Caco-2 (cell line): ENCODE measurements around the gene BCDIN3D. TPM values are rescaled to one million over a fixed set of nuclear protein-coding genes. Genes with fewer than 3 reads are reported as not detected.

Experiments
- BruUV-seq: library from RNA; stranded (reverse); fragments of 400-500 nt; replicated peaks from 2 replicates; lab custom pipeline; 2021; lab: Mats Ljungman, UMichigan
- CTCF ChIA-PET: fragments of 300-600 bp; sonication (Branson Sonifier 250); formaldehyde crosslinking; loops from one replicate; lab custom pipeline; 2022; ENCODE audit warnings: antibody characterized with exemption; lab: Charles Lee
- POLR2A ChIA-PET: fragments of 300-600 bp; sonication (Branson Sonifier 250); formaldehyde crosslinking; loops from one replicate; lab custom pipeline; 2022; ENCODE audit warnings: antibody characterized with exemption; lab: Charles Lee
- DNase-seq, 2 experiments: peaks; one replicate each; pipeline versions ENCODE4 v3.0.0 to v3.0.0-alpha.2; 2020 to 2022
- H3K27me3 ChIP-seq: replicated peaks from 2 replicates; pipeline ENCODE4 v1.6.0; 2011; ENCODE audit warnings: low read length; ENCODE audit not compliant: control insufficient read depth, insufficient read depth
- H3K36me3 ChIP-seq: 2 replicates; pipeline ENCODE4 v1.5.1; 2011; ENCODE audit warnings: low read length; ENCODE audit not compliant: control insufficient read depth, insufficient read depth
- H3K4me1 ChIP-seq: fragments of 250-450 bp; sonication (Bioruptor Pico); 2 replicates; pipeline ENCODE4 v1.5.1; 2020; ENCODE audit warnings: mild to moderate bottlenecking
- H3K4me3 ChIP-seq: 2 replicates; pipeline ENCODE4 v1.5.1; 2011; ENCODE audit warnings: low read depth, mild to moderate bottlenecking, control low read depth, low read length
- H3K9me3 ChIP-seq: fragments of 250-450 bp; sonication (Bioruptor Pico); 2 replicates; pipeline ENCODE4 v1.5.1; 2020; ENCODE audit warnings: mild to moderate bottlenecking, moderate library complexity
- H3K27ac Mint-ChIP-seq: one replicate; pipeline ENCODE4 v1.8.0; 2022; ENCODE audit warnings: mixed read lengths; ENCODE audit not compliant: unreplicated experiment
- H3K27me3 Mint-ChIP-seq: one replicate; pipeline ENCODE4 v1.8.0; 2022; ENCODE audit warnings: mixed read lengths; ENCODE audit not compliant: insufficient read depth, unreplicated experiment
- H3K36me3 Mint-ChIP-seq: one replicate; pipeline ENCODE4 v1.8.0; 2022; ENCODE audit warnings: mild to moderate bottlenecking, mixed read lengths; ENCODE audit not compliant: insufficient read depth, unreplicated experiment
- H3K4me1 Mint-ChIP-seq: one replicate; pipeline ENCODE4 v1.8.0; 2022; ENCODE audit warnings: low read depth, mixed read lengths; ENCODE audit not compliant: unreplicated experiment
- H3K4me3 Mint-ChIP-seq: one replicate; pipeline ENCODE4 v1.8.0; 2022; ENCODE audit warnings: mild to moderate bottlenecking, moderate library complexity, mixed read lengths; ENCODE audit not compliant: unreplicated experiment
- H3K9me3 Mint-ChIP-seq: one replicate; pipeline ENCODE4 v1.8.0; 2022; ENCODE audit warnings: mixed read lengths; ENCODE audit not compliant: unreplicated experiment
- intact Hi-C: fragments of 100-400 bp; cut with micrococcal nuclease; formaldehyde crosslinking; loops from one replicate; pipeline ENCODE4 v1.10.0; 2022; ENCODE audit not compliant: unreplicated experiment
- total RNA-seq: library from RNA; stranded (reverse); gene quantifications from 2 replicates; pipeline ENCODE4 v1.2.3, GENCODE V29; 2022
- TF ChIP-seq, protein P1 (sequence below), 2 experiments: fragments of 200-600 bp in 1 of 2; IDR thresholded peaks; 1 replicate in 1 of 2; 2 replicates in 1 of 2; pipeline versions ENCODE4 v1.5.1 to v1.8.0; 2011 to 2022; ENCODE audit warnings: antibody characterized with exemption in 1 of 2, control low read depth in 1 of 2, inconsistent platforms in 1 of 2, low read depth in 1 of 2, low read length in 1 of 2, mild to moderate bottlenecking in 1 of 2, moderate library complexity in 1 of 2; ENCODE audit not compliant: insufficient read depth in 1 of 2, severe bottlenecking in 1 of 2, unreplicated experiment in 1 of 2

The BCDIN3D gene
- total RNA-seq, 1 experiment from 2014 or later = 6.6 TPM

DNA sequence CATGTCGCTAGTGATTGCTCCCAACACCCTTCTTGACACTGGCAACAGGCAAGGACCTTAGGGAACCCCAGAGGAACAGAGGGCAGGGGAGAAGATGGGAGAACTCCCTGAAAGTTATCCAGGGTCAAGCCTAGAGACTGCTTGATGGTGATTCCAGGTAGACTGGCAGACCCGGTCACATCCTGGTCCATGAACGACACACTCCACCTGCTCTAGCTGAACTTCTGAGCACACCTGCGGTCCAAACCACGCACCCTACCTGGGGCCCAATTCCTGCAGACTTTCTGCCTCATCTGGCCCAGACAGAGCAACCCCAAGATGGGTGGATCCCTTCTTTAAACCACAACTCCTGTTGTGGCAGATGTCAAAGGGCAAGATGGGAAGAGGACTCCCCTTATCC lies 48.9 kb downstream of the BCDIN3D start:
- CTCF ChIA-PET = no interaction called here
- no peaks in the 10 kb centered on the region for H3K27me3 Mint-ChIP-seq

DNA sequence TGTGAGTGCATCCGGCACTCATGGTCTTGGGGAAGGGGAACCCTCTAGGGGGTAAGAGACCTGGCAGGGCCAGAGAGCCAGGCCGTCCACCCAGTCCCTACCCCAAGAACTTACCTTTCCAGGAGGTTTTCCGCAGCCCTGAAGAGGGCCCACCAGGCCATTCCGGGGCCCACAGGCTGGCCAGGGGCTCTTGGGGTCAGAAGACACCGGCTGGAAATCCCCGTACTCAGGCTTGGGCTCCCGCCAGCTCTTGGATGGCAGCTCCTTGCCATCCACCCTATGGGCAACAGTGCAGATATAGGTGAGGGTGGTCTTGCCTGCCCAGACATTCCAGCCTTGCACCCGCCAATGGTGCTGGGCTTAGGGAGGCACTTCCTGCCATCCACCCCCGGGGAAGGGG lies 49.3 kb downstream of the BCDIN3D start:
- Mint-ChIP-seq H3K9me3 (no peaks in the 10 kb centered on the region), H3K27me3 (no peaks in the 10 kb centered on the region), H3K27ac (no peak overlapping the region), H3K4me3 (no peak overlapping the region), H3K36me3 (peaks cover 13% of the 10 kb centered on the region), H3K4me1 (no peaks in the 10 kb centered on the region)
- ChIA-PET CTCF (no interaction called here), POLR2A (no interaction called here)
- H3K9me3 ChIP-seq = no peaks in the 10 kb centered on the region
- TF ChIP-seq, protein P1, sequence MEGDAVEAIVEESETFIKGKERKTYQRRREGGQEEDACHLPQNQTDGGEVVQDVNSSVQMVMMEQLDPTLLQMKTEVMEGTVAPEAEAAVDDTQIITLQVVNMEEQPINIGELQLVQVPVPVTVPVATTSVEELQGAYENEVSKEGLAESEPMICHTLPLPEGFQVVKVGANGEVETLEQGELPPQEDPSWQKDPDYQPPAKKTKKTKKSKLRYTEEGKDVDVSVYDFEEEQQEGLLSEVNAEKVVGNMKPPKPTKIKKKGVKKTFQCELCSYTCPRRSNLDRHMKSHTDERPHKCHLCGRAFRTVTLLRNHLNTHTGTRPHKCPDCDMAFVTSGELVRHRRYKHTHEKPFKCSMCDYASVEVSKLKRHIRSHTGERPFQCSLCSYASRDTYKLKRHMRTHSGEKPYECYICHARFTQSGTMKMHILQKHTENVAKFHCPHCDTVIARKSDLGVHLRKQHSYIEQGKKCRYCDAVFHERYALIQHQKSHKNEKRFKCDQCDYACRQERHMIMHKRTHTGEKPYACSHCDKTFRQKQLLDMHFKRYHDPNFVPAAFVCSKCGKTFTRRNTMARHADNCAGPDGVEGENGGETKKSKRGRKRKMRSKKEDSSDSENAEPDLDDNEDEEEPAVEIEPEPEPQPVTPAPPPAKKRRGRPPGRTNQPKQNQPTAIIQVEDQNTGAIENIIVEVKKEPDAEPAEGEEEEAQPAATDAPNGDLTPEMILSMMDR (IDR thresholded peaks at IDR 0.05; ENCODE audit: insufficient read depth in 1 of 2, low read depth in 1 of 2, low read length in 1 of 2, severe bottlenecking in 1 of 2, unreplicated experiment in 1 of 2) = no peak
- no peaks in the 10 kb centered on the region; the same call in 1 of the 2 replicates for H3K36me3 ChIP-seq
- intact Hi-C loops = no loop called here
- no peaks in the 10 kb centered on the region for H3K27me3 ChIP-seq
- no peak for DNase-seq
- H3K4me1 ChIP-seq = no peaks in the 10 kb centered on the region
- no TSS peak for BruUV-seq
- no peak overlapping the region for H3K4me3 ChIP-seq

More for the DNA sequence above, 48.9 kb downstream of the BCDIN3D start:
- no TSS peak for BruUV-seq
- Histone ChIP-seq H3K9me3 (no peaks in the 10 kb centered on the region), H3K4me3 (no peak overlapping the region), H3K27me3 (no peaks in the 10 kb centered on the region), H3K36me3 (no peaks in the 10 kb centered on the region; the same call in 1 of the 2 replicates), H3K4me1 (no peaks in the 10 kb centered on the region)
- DNase-seq = no peak
- Mint-ChIP-seq H3K27ac (no peak overlapping the region), H3K4me3 (no peak overlapping the region), H3K9me3 (no peaks in the 10 kb centered on the region), H3K36me3 (peaks cover 13% of the 10 kb centered on the region), H3K4me1 (no peaks in the 10 kb centered on the region)
- intact Hi-C loops = no loop called here
- POLR2A ChIA-PET = no interaction called here
- TF ChIP-seq, protein P1 (IDR thresholded peaks at IDR 0.05; ENCODE audit: insufficient read depth in 1 of 2, low read depth in 1 of 2, low read length in 1 of 2, severe bottlenecking in 1 of 2, unreplicated experiment in 1 of 2) = no peak

- no peaks in the 10 kb centered on the region for H3K9me3 ChIP-seq
- no peaks in the 10 kb centered on the region for H3K27me3 ChIP-seq
- no peaks in the 10 kb centered on the region for H3K9me3 Mint-ChIP-seq
- no peak overlapping the region for H3K4me3 Mint-ChIP-seq
- H3K27ac Mint-ChIP-seq = no peak overlapping the region
- no peaks in the 10 kb centered on the region for H3K4me1 ChIP-seq
- TF ChIP-seq, protein P1 (IDR thresholded peaks at IDR 0.05; ENCODE audit: insufficient read depth in 1 of 2, low read depth in 1 of 2, low read length in 1 of 2, severe bottlenecking in 1 of 2, unreplicated experiment in 1 of 2) = no peak
- BruUV-seq = no TSS peak
- H3K36me3 Mint-ChIP-seq = peaks cover 13% of the 10 kb centered on the region
- DNase-seq = no peak
- H3K4me1 Mint-ChIP-seq = no peaks in the 10 kb centered on the region
- no peaks in the 10 kb centered on the region for H3K27me3 Mint-ChIP-seq
- H3K4me3 ChIP-seq = no peak overlapping the region
- ChIA-PET POLR2A (no interaction called here), CTCF (no interaction called here)
- intact Hi-C loops = no loop called here
- H3K36me3 ChIP-seq = no peaks in the 10 kb centered on the region; the same call in 1 of the 2 replicates
Measured at GRCh38 chr12:49792976-49793580, 49.8 kb downstream of the BCDIN3D start.
